Measurements from ENCODE around the gene CEP112. TPM values are rescaled to one million over a fixed set of nuclear protein-coding genes. Genes with fewer than 3 reads are reported as not detected.
"Not testable (repeated sequence)": the region's sequence is repeated elsewhere in the genome, so short reads cannot be mapped to it uniquely, and the experiment has no call there.

Gene CEP112
- total RNA-seq, 1 experiment from 2014 or later, result 6.1 TPM

DNA sequence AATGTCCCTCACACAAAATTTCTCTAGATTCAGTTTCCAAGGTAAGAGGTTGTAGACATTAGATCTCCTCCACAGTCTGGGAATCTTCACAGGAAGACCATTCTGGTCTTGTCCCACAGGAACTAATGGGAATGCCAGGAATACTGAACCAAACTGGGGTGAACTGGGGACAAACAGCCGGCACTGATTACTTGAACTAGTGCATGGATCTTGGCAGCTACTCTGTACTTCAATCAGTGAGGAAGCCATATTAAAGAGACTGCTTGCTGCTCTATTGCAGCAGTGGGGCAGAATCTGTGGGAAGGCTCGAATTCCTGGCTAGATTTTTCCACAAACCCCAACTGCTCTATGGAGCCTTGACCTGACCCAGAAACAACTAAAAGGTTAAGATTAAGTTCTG lies 361.6 kb downstream of the CEP112 start:
- DNase-seq (ENCODE audit: low spot score) (no peak), ATAC-seq (no peak)
- H3K4me1 Mint-ChIP-seq, result no peaks in the 10 kb centered on the region
- CTCF ChIA-PET, result interaction anchor here (0.6 kb wide), 1 partner anchor 1767 kb away, joined by 5 read pairs; no protein-coding TSS in a partner anchor
- H3K27me3 Mint-ChIP-seq (ENCODE audit: low read depth), result no peaks in the 10 kb centered on the region
- TF ChIP-seq, protein P1, sequence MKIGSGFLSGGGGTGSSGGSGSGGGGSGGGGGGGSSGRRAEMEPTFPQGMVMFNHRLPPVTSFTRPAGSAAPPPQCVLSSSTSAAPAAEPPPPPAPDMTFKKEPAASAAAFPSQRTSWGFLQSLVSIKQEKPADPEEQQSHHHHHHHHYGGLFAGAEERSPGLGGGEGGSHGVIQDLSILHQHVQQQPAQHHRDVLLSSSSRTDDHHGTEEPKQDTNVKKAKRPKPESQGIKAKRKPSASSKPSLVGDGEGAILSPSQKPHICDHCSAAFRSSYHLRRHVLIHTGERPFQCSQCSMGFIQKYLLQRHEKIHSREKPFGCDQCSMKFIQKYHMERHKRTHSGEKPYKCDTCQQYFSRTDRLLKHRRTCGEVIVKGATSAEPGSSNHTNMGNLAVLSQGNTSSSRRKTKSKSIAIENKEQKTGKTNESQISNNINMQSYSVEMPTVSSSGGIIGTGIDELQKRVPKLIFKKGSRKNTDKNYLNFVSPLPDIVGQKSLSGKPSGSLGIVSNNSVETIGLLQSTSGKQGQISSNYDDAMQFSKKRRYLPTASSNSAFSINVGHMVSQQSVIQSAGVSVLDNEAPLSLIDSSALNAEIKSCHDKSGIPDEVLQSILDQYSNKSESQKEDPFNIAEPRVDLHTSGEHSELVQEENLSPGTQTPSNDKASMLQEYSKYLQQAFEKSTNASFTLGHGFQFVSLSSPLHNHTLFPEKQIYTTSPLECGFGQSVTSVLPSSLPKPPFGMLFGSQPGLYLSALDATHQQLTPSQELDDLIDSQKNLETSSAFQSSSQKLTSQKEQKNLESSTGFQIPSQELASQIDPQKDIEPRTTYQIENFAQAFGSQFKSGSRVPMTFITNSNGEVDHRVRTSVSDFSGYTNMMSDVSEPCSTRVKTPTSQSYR (CRISPR knock-in tag; IDR thresholded peaks at IDR 0.05), result no peak
- TF ChIP-seq, protein P2, sequence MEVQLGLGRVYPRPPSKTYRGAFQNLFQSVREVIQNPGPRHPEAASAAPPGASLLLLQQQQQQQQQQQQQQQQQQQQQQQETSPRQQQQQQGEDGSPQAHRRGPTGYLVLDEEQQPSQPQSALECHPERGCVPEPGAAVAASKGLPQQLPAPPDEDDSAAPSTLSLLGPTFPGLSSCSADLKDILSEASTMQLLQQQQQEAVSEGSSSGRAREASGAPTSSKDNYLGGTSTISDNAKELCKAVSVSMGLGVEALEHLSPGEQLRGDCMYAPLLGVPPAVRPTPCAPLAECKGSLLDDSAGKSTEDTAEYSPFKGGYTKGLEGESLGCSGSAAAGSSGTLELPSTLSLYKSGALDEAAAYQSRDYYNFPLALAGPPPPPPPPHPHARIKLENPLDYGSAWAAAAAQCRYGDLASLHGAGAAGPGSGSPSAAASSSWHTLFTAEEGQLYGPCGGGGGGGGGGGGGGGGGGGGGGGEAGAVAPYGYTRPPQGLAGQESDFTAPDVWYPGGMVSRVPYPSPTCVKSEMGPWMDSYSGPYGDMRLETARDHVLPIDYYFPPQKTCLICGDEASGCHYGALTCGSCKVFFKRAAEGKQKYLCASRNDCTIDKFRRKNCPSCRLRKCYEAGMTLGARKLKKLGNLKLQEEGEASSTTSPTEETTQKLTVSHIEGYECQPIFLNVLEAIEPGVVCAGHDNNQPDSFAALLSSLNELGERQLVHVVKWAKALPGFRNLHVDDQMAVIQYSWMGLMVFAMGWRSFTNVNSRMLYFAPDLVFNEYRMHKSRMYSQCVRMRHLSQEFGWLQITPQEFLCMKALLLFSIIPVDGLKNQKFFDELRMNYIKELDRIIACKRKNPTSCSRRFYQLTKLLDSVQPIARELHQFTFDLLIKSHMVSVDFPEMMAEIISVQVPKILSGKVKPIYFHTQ (CRISPR knock-in tag; IDR thresholded peaks at IDR 0.05), result no peak
- TF ChIP-seq ATF2 (CRISPR knock-in tag; IDR thresholded peaks at IDR 0.05; ENCODE audit: borderline replicate concordance, low read depth) (no peak), SP1 (CRISPR knock-in tag; conservative IDR thresholded peaks at IDR 0.05) (no peak), EMX1 (CRISPR knock-in tag; IDR thresholded peaks at IDR 0.05) (no peak)
- peaks cover 48% of the 10 kb centered on the region for H3K9me3 Mint-ChIP-seq
- no peak overlapping the region for H3K27ac Mint-ChIP-seq
- POLR2A ChIA-PET, result no interaction called here
- H3K36me3 Mint-ChIP-seq, result peaks cover 33% of the 10 kb centered on the region
- no peak overlapping the region for H3K4me3 Mint-ChIP-seq

GRCh38 chr17:65826577-65826976 lies 365.4 kb downstream of the CEP112 start:
- peaks cover 11% of the 10 kb centered on the region for H3K9me3 Mint-ChIP-seq
- H3K27me3 Mint-ChIP-seq (ENCODE audit: low read depth); DNase-seq (ENCODE audit: low spot score); H3K27ac Mint-ChIP-seq; ATAC-seq; POLR2A ChIA-PET; H3K4me1 Mint-ChIP-seq; CTCF ChIA-PET; H3K4me3 Mint-ChIP-seq; H3K36me3 Mint-ChIP-seq: not testable (repeated sequence)

- no peaks in the 10 kb centered on the region for H3K4me1 Mint-ChIP-seq
- H3K27ac Mint-ChIP-seq, result no peak overlapping the region
- H3K36me3 Mint-ChIP-seq, result no peaks in the 10 kb centered on the region
- POLR2A ChIA-PET, result no interaction called here
- no peaks in the 10 kb centered on the region; the same call in 1 of the 2 replicates for H3K9me3 Mint-ChIP-seq
- no peak for ATAC-seq
- CTCF ChIA-PET, result interaction anchor here (1.0 kb wide), 1 partner anchor 27 kb away, joined by 3 read pairs; no protein-coding TSS in a partner anchor
- TF ChIP-seq, protein P3, sequence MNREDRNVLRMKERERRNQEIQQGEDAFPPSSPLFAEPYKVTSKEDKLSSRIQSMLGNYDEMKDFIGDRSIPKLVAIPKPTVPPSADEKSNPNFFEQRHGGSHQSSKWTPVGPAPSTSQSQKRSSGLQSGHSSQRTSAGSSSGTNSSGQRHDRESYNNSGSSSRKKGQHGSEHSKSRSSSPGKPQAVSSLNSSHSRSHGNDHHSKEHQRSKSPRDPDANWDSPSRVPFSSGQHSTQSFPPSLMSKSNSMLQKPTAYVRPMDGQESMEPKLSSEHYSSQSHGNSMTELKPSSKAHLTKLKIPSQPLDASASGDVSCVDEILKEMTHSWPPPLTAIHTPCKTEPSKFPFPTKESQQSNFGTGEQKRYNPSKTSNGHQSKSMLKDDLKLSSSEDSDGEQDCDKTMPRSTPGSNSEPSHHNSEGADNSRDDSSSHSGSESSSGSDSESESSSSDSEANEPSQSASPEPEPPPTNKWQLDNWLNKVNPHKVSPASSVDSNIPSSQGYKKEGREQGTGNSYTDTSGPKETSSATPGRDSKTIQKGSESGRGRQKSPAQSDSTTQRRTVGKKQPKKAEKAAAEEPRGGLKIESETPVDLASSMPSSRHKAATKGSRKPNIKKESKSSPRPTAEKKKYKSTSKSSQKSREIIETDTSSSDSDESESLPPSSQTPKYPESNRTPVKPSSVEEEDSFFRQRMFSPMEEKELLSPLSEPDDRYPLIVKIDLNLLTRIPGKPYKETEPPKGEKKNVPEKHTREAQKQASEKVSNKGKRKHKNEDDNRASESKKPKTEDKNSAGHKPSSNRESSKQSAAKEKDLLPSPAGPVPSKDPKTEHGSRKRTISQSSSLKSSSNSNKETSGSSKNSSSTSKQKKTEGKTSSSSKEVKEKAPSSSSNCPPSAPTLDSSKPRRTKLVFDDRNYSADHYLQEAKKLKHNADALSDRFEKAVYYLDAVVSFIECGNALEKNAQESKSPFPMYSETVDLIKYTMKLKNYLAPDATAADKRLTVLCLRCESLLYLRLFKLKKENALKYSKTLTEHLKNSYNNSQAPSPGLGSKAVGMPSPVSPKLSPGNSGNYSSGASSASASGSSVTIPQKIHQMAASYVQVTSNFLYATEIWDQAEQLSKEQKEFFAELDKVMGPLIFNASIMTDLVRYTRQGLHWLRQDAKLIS (CRISPR knock-in tag; IDR thresholded peaks at IDR 0.05; ENCODE audit: borderline replicate concordance), result no peak
- no peak for TF ChIP-seq NFATC4 (CRISPR knock-in tag; IDR thresholded peaks at IDR 0.05)
- no peaks in the 10 kb centered on the region for H3K27me3 Mint-ChIP-seq (ENCODE audit: low read depth)
- no peak overlapping the region for H3K4me3 Mint-ChIP-seq
- DNase-seq (ENCODE audit: low spot score), result no peak
Observed at GRCh38 chr17:65824901-65825300, 367.0 kb downstream of the CEP112 start.

GRCh38 chr17:65823713-65824112 lies 368.2 kb downstream of the CEP112 start:
- Mint-ChIP-seq H3K36me3 (no peaks in the 10 kb centered on the region), H3K27me3 (ENCODE audit: low read depth) (no peaks in the 10 kb centered on the region), H3K9me3 (no peaks in the 10 kb centered on the region; the same call in 1 of the 2 replicates), H3K4me1 (no peaks in the 10 kb centered on the region), H3K4me3 (no peak overlapping the region), H3K27ac (no peak overlapping the region)
- ChIA-PET POLR2A (no interaction called here), CTCF (no interaction called here)
- ATAC-seq (no peak), DNase-seq (ENCODE audit: low spot score) (no peak)
- TF ChIP-seq, protein P4, sequence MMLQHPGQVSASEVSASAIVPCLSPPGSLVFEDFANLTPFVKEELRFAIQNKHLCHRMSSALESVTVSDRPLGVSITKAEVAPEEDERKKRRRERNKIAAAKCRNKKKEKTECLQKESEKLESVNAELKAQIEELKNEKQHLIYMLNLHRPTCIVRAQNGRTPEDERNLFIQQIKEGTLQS (CRISPR knock-in tag; conservative IDR thresholded peaks at IDR 0.05), result no peak
- TF ChIP-seq, protein P5, sequence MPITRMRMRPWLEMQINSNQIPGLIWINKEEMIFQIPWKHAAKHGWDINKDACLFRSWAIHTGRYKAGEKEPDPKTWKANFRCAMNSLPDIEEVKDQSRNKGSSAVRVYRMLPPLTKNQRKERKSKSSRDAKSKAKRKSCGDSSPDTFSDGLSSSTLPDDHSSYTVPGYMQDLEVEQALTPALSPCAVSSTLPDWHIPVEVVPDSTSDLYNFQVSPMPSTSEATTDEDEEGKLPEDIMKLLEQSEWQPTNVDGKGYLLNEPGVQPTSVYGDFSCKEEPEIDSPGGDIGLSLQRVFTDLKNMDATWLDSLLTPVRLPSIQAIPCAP (CRISPR knock-in tag; IDR thresholded peaks at IDR 0.05), result no peak
- TF ChIP-seq STAT6 (CRISPR knock-in tag; conservative IDR thresholded peaks at IDR 0.05; ENCODE audit: low read depth) (no peak), ZNF232 (CRISPR knock-in tag; IDR thresholded peaks at IDR 0.05) (no peak), FOXJ3 (CRISPR knock-in tag; IDR thresholded peaks at IDR 0.05; ENCODE audit: borderline replicate concordance) (no peak), HMGA2 (CRISPR knock-in tag; IDR thresholded peaks at IDR 0.05) (no peak), ATF1 (CRISPR knock-in tag; IDR thresholded peaks at IDR 0.05) (no peak)

Measured in WTC11 (cell line).